ENCODE measurements around the gene EAF1.

EAF1 gene

GRCh38 chr3:15460891-15461531 lies 33.6 kb downstream of the EAF1 start:
- no peak overlapping the region for H3K4me2 ChIP-seq (ENCODE audit: low read length)
- H3K4me1 ChIP-seq (ENCODE audit: insufficient read depth, low read length, severe bottlenecking), result no peaks in the 10 kb centered on the region
- no peaks in the 10 kb centered on the region for H3K9me2 ChIP-seq (ENCODE audit: low read depth, low read length)
- TF ChIP-seq EZH2 (IDR thresholded peaks at IDR 0.05; ENCODE audit: borderline replicate concordance, low read length) (no peak), CTCF (IDR thresholded peaks at IDR 0.05; ENCODE audit: low read length) (no peak)
- H3K9ac ChIP-seq (ENCODE audit: low read length), result no peak overlapping the region
- H3K9me3 ChIP-seq (ENCODE audit: low read length), result no peaks in the 10 kb centered on the region
- H4K20me1 ChIP-seq (ENCODE audit: insufficient read depth, low read length), result no peaks in the 10 kb centered on the region
- H3F3A ChIP-seq (ENCODE audit: insufficient read depth, low read length), result no peaks in the 10 kb centered on the region
- no peaks in the 10 kb centered on the region for H3K36me3 ChIP-seq (ENCODE audit: insufficient read depth, low read length)
- no peak overlapping the region for H3K27ac ChIP-seq (ENCODE audit: low read depth, low read length, poor library complexity, severe bottlenecking)
- no peak overlapping the region for H3K4me3 ChIP-seq (ENCODE audit: low read depth, low read length, poor library complexity, severe bottlenecking)
- H2AFZ ChIP-seq (ENCODE audit: low read length), result no peak overlapping the region
- no peaks in the 10 kb centered on the region for H3K79me2 ChIP-seq (ENCODE audit: insufficient read depth, low read length)
- H3K27me3 ChIP-seq (ENCODE audit: insufficient read depth, low read length), result no peaks in the 10 kb centered on the region; the same call in 1 of the 2 replicates

GRCh38 chr3:15462451-15462850 lies 35.1 kb downstream of the EAF1 start:
- no peak overlapping the region for H3K4me2 ChIP-seq (ENCODE audit: low read length)
- no peak overlapping the region for H3K27ac ChIP-seq (ENCODE audit: low read depth, low read length, poor library complexity, severe bottlenecking)
- H3K79me2 ChIP-seq (ENCODE audit: insufficient read depth, low read length), result no peaks in the 10 kb centered on the region
- no peaks in the 10 kb centered on the region; the same call in 1 of the 2 replicates for H3K27me3 ChIP-seq (ENCODE audit: insufficient read depth, low read length)
- no peaks in the 10 kb centered on the region for H3K4me1 ChIP-seq (ENCODE audit: insufficient read depth, low read length, severe bottlenecking)
- no peak for TF ChIP-seq EZH2 (IDR thresholded peaks at IDR 0.05; ENCODE audit: borderline replicate concordance, low read length)
- TF ChIP-seq CTCF (IDR thresholded peaks at IDR 0.05; ENCODE audit: low read length), result no peak
- no peaks in the 10 kb centered on the region for H4K20me1 ChIP-seq (ENCODE audit: insufficient read depth, low read length)
- H3K9me2 ChIP-seq (ENCODE audit: low read depth, low read length), result no peaks in the 10 kb centered on the region
- H3K4me3 ChIP-seq (ENCODE audit: low read depth, low read length, poor library complexity, severe bottlenecking), result no peak overlapping the region
- H3K9ac ChIP-seq (ENCODE audit: low read length), result no peak overlapping the region
- no peaks in the 10 kb centered on the region for H3K9me3 ChIP-seq (ENCODE audit: low read length)
- H3F3A ChIP-seq (ENCODE audit: insufficient read depth, low read length), result no peaks in the 10 kb centered on the region
- no peak overlapping the region for H2AFZ ChIP-seq (ENCODE audit: low read length)
- no peaks in the 10 kb centered on the region for H3K36me3 ChIP-seq (ENCODE audit: insufficient read depth, low read length)

- no peaks in the 10 kb centered on the region for H3K36me3 ChIP-seq (ENCODE audit: insufficient read depth, low read length)
- no peak overlapping the region for H3K9ac ChIP-seq (ENCODE audit: low read length)
- H3F3A ChIP-seq (ENCODE audit: insufficient read depth, low read length), result no peaks in the 10 kb centered on the region
- no peaks in the 10 kb centered on the region for H3K9me3 ChIP-seq (ENCODE audit: low read length)
- no peaks in the 10 kb centered on the region for H3K9me2 ChIP-seq (ENCODE audit: low read depth, low read length)
- no peaks in the 10 kb centered on the region for H3K27me3 ChIP-seq (ENCODE audit: insufficient read depth, low read length)
- H3K4me3 ChIP-seq (ENCODE audit: low read depth, low read length, poor library complexity, severe bottlenecking), result no peak overlapping the region
- no peak overlapping the region for H2AFZ ChIP-seq (ENCODE audit: low read length)
- TF ChIP-seq CTCF (IDR thresholded peaks at IDR 0.05; ENCODE audit: low read length) (no peak), EZH2 (IDR thresholded peaks at IDR 0.05; ENCODE audit: borderline replicate concordance, low read length) (no peak)
- H3K27ac ChIP-seq (ENCODE audit: low read depth, low read length, poor library complexity, severe bottlenecking), result no peak overlapping the region
- no peak overlapping the region for H3K4me2 ChIP-seq (ENCODE audit: low read length)
- no peaks in the 10 kb centered on the region for H4K20me1 ChIP-seq (ENCODE audit: insufficient read depth, low read length)
- no peaks in the 10 kb centered on the region for H3K4me1 ChIP-seq (ENCODE audit: insufficient read depth, low read length, severe bottlenecking)
- H3K79me2 ChIP-seq (ENCODE audit: insufficient read depth, low read length), result no peaks in the 10 kb centered on the region
Measured at GRCh38 chr3:15465876-15466585, 38.6 kb downstream of the EAF1 start.

Measured in OCI-LY1 (cell line).